ENCODE measurements around the gene PLEKHS1.
"Not testable (repeated sequence)": the region's sequence is repeated elsewhere in the genome, so short reads cannot be mapped to it uniquely, and the experiment has no call there.

- TF ChIP-seq, protein P1, sequence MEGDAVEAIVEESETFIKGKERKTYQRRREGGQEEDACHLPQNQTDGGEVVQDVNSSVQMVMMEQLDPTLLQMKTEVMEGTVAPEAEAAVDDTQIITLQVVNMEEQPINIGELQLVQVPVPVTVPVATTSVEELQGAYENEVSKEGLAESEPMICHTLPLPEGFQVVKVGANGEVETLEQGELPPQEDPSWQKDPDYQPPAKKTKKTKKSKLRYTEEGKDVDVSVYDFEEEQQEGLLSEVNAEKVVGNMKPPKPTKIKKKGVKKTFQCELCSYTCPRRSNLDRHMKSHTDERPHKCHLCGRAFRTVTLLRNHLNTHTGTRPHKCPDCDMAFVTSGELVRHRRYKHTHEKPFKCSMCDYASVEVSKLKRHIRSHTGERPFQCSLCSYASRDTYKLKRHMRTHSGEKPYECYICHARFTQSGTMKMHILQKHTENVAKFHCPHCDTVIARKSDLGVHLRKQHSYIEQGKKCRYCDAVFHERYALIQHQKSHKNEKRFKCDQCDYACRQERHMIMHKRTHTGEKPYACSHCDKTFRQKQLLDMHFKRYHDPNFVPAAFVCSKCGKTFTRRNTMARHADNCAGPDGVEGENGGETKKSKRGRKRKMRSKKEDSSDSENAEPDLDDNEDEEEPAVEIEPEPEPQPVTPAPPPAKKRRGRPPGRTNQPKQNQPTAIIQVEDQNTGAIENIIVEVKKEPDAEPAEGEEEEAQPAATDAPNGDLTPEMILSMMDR (IDR thresholded peaks at IDR 0.05), result not testable (repeated sequence)
- not testable (repeated sequence) for TF ChIP-seq POLR2AphosphoS5 (IDR thresholded peaks at IDR 0.05)
Measured at GRCh38 chr10:113771131-113771530, 19.6 kb downstream of the PLEKHS1 start.
